ENCODE measurements around the gene SBNO2.

SBNO2 gene

DNA sequence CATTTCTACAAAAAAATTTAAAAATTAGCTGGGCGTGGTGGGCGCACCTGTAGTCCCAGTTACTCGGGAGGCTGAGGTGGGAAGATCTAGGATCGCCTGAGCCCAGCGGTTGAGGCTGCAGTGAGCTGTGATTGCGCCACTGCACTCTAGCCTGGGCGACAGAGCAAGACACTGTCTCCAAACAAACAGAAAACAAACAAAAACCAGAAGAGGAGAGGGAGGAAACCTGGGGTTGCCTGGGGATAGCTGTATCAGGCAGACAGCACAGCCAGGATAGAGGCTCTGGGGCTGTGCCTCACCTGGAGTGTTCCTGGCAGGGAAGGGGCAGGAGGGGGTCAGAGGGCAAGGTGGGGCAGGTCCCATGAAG lies 76.3 kb downstream of the SBNO2 start:
- Histone ChIP-seq H3K27ac (ENCODE audit: low read length) (no peak overlapping the region), H3K4me1 (ENCODE audit: control insufficient read depth, low read depth, low read length) (peaks cover 9% of the 10 kb centered on the region), H3K4me3 (ENCODE audit: low read length) (no peak overlapping the region), H3K27me3 (ENCODE audit: control insufficient read depth, insufficient read depth, low read length) (no peaks in the 10 kb centered on the region), H3K9me3 (ENCODE audit: control insufficient read depth, low read depth, low read length) (no peaks in the 10 kb centered on the region), H3K36me3 (ENCODE audit: control insufficient read depth, low read depth, low read length) (peaks cover 9% of the 10 kb centered on the region), H3K9ac (ENCODE audit: low read length) (no peak overlapping the region)

- Histone ChIP-seq H3K27me3 (ENCODE audit: control insufficient read depth, insufficient read depth, low read length) (no peaks in the 10 kb centered on the region), H3K9me3 (ENCODE audit: control insufficient read depth, low read depth, low read length) (no peaks in the 10 kb centered on the region), H3K4me1 (ENCODE audit: control insufficient read depth, low read depth, low read length) (peaks cover 6% of the 10 kb centered on the region), H3K27ac (ENCODE audit: low read length) (no peak within 1 kb of the TSS), H3K9ac (ENCODE audit: low read length) (peak within 1 kb of the TSS; percentile 81), H3K4me3 (ENCODE audit: low read length) (peak within 1 kb of the TSS; percentile 92), H3K36me3 (ENCODE audit: control insufficient read depth, low read depth, low read length) (peaks cover 20% of the 10 kb centered on the region)
Measured at GRCh38 chr19:1094978-1095701, 78.9 kb downstream of the SBNO2 start, which contains the start of gene POLR2E. POLR2E (minus strand) TSS chr19:1095375; CDS start chr19:1095315, 60 bp downstream.

GRCh38 chr19:1094655-1094977 lies 79.5 kb downstream of the SBNO2 start:
- Histone ChIP-seq H3K9me3 (ENCODE audit: control insufficient read depth, low read depth, low read length) (no peaks in the 10 kb centered on the region), H3K4me1 (ENCODE audit: control insufficient read depth, low read depth, low read length) (peaks cover 6% of the 10 kb centered on the region), H3K36me3 (ENCODE audit: control insufficient read depth, low read depth, low read length) (peaks cover 20% of the 10 kb centered on the region), H3K27ac (ENCODE audit: low read length) (no peak overlapping the region), H3K4me3 (ENCODE audit: low read length) (peak overlapping the region; percentile 92), H3K9ac (ENCODE audit: low read length) (peak overlapping the region; percentile 81), H3K27me3 (ENCODE audit: control insufficient read depth, insufficient read depth, low read length) (no peaks in the 10 kb centered on the region)

- Histone ChIP-seq H3K4me3 (ENCODE audit: low read length) (peak overlapping the region; percentile 92), H3K36me3 (ENCODE audit: control insufficient read depth, low read depth, low read length) (peaks cover 20% of the 10 kb centered on the region), H3K27me3 (ENCODE audit: control insufficient read depth, insufficient read depth, low read length) (no peaks in the 10 kb centered on the region), H3K27ac (ENCODE audit: low read length) (no peak overlapping the region), H3K4me1 (ENCODE audit: control insufficient read depth, low read depth, low read length) (peaks cover 6% of the 10 kb centered on the region), H3K9ac (ENCODE audit: low read length) (peak overlapping the region; percentile 81), H3K9me3 (ENCODE audit: control insufficient read depth, low read depth, low read length) (no peaks in the 10 kb centered on the region)
Measured at GRCh38 chr19:1093811-1094553, 80.1 kb downstream of the SBNO2 start.

GRCh38 chr19:1093330-1093729 lies 80.7 kb downstream of the SBNO2 start:
- H3K9ac ChIP-seq (ENCODE audit: low read length), result no peak overlapping the region
- peaks cover 6% of the 10 kb centered on the region for H3K4me1 ChIP-seq (ENCODE audit: control insufficient read depth, low read depth, low read length)
- H3K4me3 ChIP-seq (ENCODE audit: low read length), result no peak overlapping the region
- H3K27ac ChIP-seq (ENCODE audit: low read length), result no peak overlapping the region
- H3K27me3 ChIP-seq (ENCODE audit: control insufficient read depth, insufficient read depth, low read length), result no peaks in the 10 kb centered on the region
- peaks cover 23% of the 10 kb centered on the region for H3K36me3 ChIP-seq (ENCODE audit: control insufficient read depth, low read depth, low read length)
- H3K9me3 ChIP-seq (ENCODE audit: control insufficient read depth, low read depth, low read length), result no peaks in the 10 kb centered on the region

- H3K27me3 ChIP-seq (ENCODE audit: control insufficient read depth, insufficient read depth, low read length), result no peaks in the 10 kb centered on the region
Measured at GRCh38 chr19:1091544-1092175, 82.4 kb downstream of the SBNO2 start.

DNA sequence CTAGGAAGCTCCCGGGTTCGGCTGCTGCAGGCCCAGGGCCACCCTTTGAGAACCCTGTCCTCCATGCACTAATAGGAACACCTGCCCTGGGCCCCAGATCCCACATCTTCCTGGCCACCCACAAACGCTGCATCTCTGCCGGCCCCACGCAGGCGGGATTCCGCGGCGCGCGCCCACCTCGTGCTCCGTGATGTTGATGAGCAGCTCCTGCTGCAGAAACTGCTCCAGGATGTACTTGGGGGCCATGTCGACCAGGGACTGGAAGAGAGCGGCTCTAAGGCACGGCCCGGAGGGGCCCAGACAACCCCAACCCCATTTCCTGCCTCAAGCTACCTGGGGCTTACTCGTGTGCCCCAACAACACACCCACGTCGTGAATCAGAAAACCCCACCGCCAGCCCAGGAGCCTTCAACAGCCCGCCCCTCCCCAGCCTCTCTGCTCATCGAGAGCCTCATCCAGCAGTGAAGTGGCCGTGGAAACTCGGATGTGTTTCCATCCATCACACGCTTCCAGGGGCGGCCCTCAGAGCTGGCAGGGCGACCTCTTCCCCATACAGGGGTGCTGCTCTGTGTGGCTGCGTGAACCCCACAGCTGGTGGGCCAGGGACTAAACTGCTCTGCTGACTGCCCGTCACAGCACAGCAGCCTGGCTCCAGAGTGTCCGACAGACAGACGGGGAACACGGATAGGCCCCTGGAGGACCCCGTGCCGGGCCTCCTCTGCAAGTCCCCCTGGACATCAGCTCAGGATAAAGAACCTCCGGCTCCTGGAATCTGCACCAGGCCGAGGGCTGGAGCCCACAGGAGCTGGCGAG lies 83.1 kb downstream of the SBNO2 start:
- Histone ChIP-seq H3K4me1 (ENCODE audit: control insufficient read depth, low read depth, low read length) (peaks cover 6% of the 10 kb centered on the region), H3K4me3 (ENCODE audit: low read length) (no peak overlapping the region), H3K27ac (ENCODE audit: low read length) (no peak overlapping the region), H3K27me3 (ENCODE audit: control insufficient read depth, insufficient read depth, low read length) (no peaks in the 10 kb centered on the region), H3K36me3 (ENCODE audit: control insufficient read depth, low read depth, low read length) (peaks cover 28% of the 10 kb centered on the region), H3K9ac (ENCODE audit: low read length) (no peak overlapping the region), H3K9me3 (ENCODE audit: control insufficient read depth, low read depth, low read length) (no peaks in the 10 kb centered on the region)

More at GRCh38 chr19:1091544-1092175, 82.4 kb downstream of the SBNO2 start:
- no peak overlapping the region for H3K4me3 ChIP-seq (ENCODE audit: low read length)
- peaks cover 28% of the 10 kb centered on the region for H3K36me3 ChIP-seq (ENCODE audit: control insufficient read depth, low read depth, low read length)
- no peak overlapping the region for H3K27ac ChIP-seq (ENCODE audit: low read length)
- peaks cover 6% of the 10 kb centered on the region for H3K4me1 ChIP-seq (ENCODE audit: control insufficient read depth, low read depth, low read length)
- no peaks in the 10 kb centered on the region for H3K9me3 ChIP-seq (ENCODE audit: control insufficient read depth, low read depth, low read length)
- no peak overlapping the region for H3K9ac ChIP-seq (ENCODE audit: low read length)

DNA sequence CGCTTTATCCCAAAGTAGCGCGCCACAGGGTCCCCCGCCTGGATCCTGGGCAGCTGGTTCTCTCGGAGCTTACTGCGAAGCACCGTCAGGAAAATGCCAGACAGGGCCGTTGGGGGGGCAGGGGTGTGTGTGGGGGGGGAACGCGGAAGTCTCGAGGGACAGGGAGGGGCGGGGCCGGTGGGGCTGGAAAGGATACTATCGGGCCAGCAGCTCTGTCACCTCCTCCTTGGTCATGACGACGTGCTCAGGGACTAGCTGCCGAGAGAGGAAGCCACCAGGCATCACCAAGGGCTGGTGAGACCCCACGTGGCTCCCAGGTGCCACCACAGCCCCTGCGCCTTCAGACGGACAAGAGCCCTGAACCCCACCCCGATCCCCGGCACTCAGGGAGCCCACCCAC lies 84.2 kb downstream of the SBNO2 start:
- Histone ChIP-seq H3K4me3 (ENCODE audit: low read length) (no peak overlapping the region), H3K9ac (ENCODE audit: low read length) (no peak overlapping the region), H3K27ac (ENCODE audit: low read length) (no peak overlapping the region), H3K4me1 (ENCODE audit: control insufficient read depth, low read depth, low read length) (peaks cover 6% of the 10 kb centered on the region), H3K9me3 (ENCODE audit: control insufficient read depth, low read depth, low read length) (no peaks in the 10 kb centered on the region), H3K27me3 (ENCODE audit: control insufficient read depth, insufficient read depth, low read length) (no peaks in the 10 kb centered on the region), H3K36me3 (ENCODE audit: control insufficient read depth, low read depth, low read length) (peaks cover 31% of the 10 kb centered on the region)

GRCh38 chr19:1089126-1089771 lies 84.8 kb downstream of the SBNO2 start:
- Histone ChIP-seq H3K27me3 (ENCODE audit: control insufficient read depth, insufficient read depth, low read length) (no peaks in the 10 kb centered on the region), H3K36me3 (ENCODE audit: control insufficient read depth, low read depth, low read length) (peaks cover 31% of the 10 kb centered on the region), H3K9ac (ENCODE audit: low read length) (no peak overlapping the region), H3K27ac (ENCODE audit: low read length) (no peak overlapping the region), H3K4me3 (ENCODE audit: low read length) (no peak overlapping the region), H3K4me1 (ENCODE audit: control insufficient read depth, low read depth, low read length) (peaks cover 2% of the 10 kb centered on the region), H3K9me3 (ENCODE audit: control insufficient read depth, low read depth, low read length) (no peaks in the 10 kb centered on the region)

GRCh38 chr19:1088416-1089010 lies 85.6 kb downstream of the SBNO2 start:
- Histone ChIP-seq H3K9ac (ENCODE audit: low read length) (no peak overlapping the region), H3K27me3 (ENCODE audit: control insufficient read depth, insufficient read depth, low read length) (no peaks in the 10 kb centered on the region), H3K4me1 (ENCODE audit: control insufficient read depth, low read depth, low read length) (no peaks in the 10 kb centered on the region), H3K4me3 (ENCODE audit: low read length) (no peak overlapping the region), H3K9me3 (ENCODE audit: control insufficient read depth, low read depth, low read length) (no peaks in the 10 kb centered on the region), H3K36me3 (ENCODE audit: control insufficient read depth, low read depth, low read length) (peaks cover 29% of the 10 kb centered on the region), H3K27ac (ENCODE audit: low read length) (no peak overlapping the region)
